IMR-90 (cell line): ENCODE data around the gene TCF12.

Experiments used
- BHLHE40 ChIP-seq: fragments of 150-350 bp; IDR thresholded peaks from 2 replicates; pipeline ENCODE4 v1.6.1; 2016; ENCODE audit warnings: mild to moderate bottlenecking, low read depth, low read length
- CEBPB ChIP-seq: IDR thresholded peaks from 2 replicates; pipeline ENCODE4 v1.6.1; 2012; ENCODE audit warnings: low read depth, low read length, improper control_type of control experiment
- CTCF ChIP-seq: conservative IDR thresholded peaks from 2 replicates; pipeline ENCODE4 v1.5.1; 2012; ENCODE audit warnings: mild to moderate bottlenecking, low read depth, low read length, improper control_type of control experiment
- MAFK ChIP-seq: IDR thresholded peaks from 2 replicates; pipeline ENCODE4 v1.6.1; 2012; ENCODE audit warnings: low read depth, low read length, improper control_type of control experiment
- MAZ ChIP-seq: IDR thresholded peaks from 2 replicates; pipeline ENCODE4 v1.6.1; 2012; ENCODE audit warnings: low read depth, mild to moderate bottlenecking, low read length, improper control_type of control experiment, moderate library complexity, borderline replicate concordance
- MXI1 ChIP-seq: IDR thresholded peaks from 2 replicates; pipeline ENCODE4 v1.6.1; 2012; ENCODE audit warnings: low read depth, mild to moderate bottlenecking, low read length, moderate library complexity, borderline replicate concordance
- NFE2L2 ChIP-seq: fragments of 150-350 bp; IDR thresholded peaks from 2 replicates; pipeline ENCODE4 v1.6.1; 2016; ENCODE audit warnings: low read depth, mild to moderate bottlenecking, low read length
- POLR2A ChIP-seq: IDR thresholded peaks from 2 replicates; pipeline ENCODE4 v1.6.1; 2012; ENCODE audit warnings: mild to moderate bottlenecking, low read depth, low read length
- RAD21 ChIP-seq: IDR thresholded peaks from 2 replicates; pipeline ENCODE4 v1.6.1; 2012; ENCODE audit warnings: low read length, improper control_type of control experiment
- RFX5 ChIP-seq: IDR thresholded peaks from 2 replicates; pipeline ENCODE4 v1.8.0; 2012; ENCODE audit warnings: low read depth, mild to moderate bottlenecking, low read length, moderate library complexity
- SMC3 ChIP-seq: fragments of 150-350 bp; IDR thresholded peaks from 2 replicates; pipeline ENCODE4 v1.6.1; 2016; ENCODE audit warnings: low read depth, mild to moderate bottlenecking, antibody characterized with exemption, low read length, moderate library complexity
- USF2 ChIP-seq: fragments of 150-350 bp; IDR thresholded peaks from 2 replicates; pipeline ENCODE4 v1.6.1; 2017; ENCODE audit warnings: mild to moderate bottlenecking, antibody characterized with exemption, low read length, low read depth
- TF ChIP-seq, protein P1 (sequence below): fragments of 150-350 bp; IDR thresholded peaks from 2 replicates; pipeline ENCODE4 v1.6.1; 2016; ENCODE audit warnings: low read depth, mild to moderate bottlenecking, low read length, moderate library complexity, borderline replicate concordance

DNA sequence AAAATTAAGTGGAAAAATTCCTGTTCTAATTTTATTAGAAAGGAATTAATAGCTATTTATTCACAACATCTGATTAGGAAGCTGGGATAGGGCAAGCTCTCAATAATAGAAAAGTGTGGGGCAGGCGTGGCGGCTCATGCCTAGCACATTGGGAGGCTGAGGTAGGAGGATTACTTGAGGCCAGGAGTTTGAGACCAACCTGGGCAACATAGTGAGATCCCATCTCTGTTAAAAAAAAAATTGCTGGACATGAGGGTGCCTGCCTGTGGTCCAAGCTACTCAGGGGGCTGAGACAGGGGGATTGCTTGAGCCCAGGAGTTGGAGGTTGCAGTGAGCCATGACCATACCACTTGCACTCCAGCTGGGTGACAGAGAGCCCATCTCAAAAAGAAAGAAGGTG lies 119.6 kb downstream of the TCF12 start:
- TF ChIP-seq POLR2A (no peak), CTCF (no peak), CEBPB (no peak), SMC3 (no peak), MAFK (no peak), NFE2L2 (no peak), RFX5 (no peak), USF2 (no peak), MAZ (no peak), BHLHE40 (no peak), RAD21 (no peak), MXI1 (no peak)
- TF ChIP-seq, protein P1, sequence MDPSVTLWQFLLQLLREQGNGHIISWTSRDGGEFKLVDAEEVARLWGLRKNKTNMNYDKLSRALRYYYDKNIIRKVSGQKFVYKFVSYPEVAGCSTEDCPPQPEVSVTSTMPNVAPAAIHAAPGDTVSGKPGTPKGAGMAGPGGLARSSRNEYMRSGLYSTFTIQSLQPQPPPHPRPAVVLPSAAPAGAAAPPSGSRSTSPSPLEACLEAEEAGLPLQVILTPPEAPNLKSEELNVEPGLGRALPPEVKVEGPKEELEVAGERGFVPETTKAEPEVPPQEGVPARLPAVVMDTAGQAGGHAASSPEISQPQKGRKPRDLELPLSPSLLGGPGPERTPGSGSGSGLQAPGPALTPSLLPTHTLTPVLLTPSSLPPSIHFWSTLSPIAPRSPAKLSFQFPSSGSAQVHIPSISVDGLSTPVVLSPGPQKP, result no peak
